HepG2 (cell line): ENCODE results near the gene U2AF2. TPM values are rescaled to one million over a fixed set of nuclear protein-coding genes. Genes with fewer than 3 reads are reported as not detected.

Experiments used
- ARNTL ChIP-seq: sonication (generic); formaldehyde crosslinking; IDR thresholded peaks from 2 replicates; pipeline ENCODE4 v1.4.0; 2020; ENCODE audit warnings: mild to moderate bottlenecking, missing genetic modification reagents
- BHLHE40 ChIP-seq: IDR thresholded peaks from 2 replicates; pipeline ENCODE4 v1.6.1; 2011; ENCODE audit warnings: low read length, improper control_type of control experiment
- HMGXB3 ChIP-seq: sonication (generic); formaldehyde crosslinking; IDR thresholded peaks from 2 replicates; pipeline ENCODE4 v1.4.0; 2020; ENCODE audit warnings: missing genetic modification reagents, borderline replicate concordance
- PLRG1 ChIP-seq: fragments of 450-650 bp; conservative IDR thresholded peaks from 2 replicates; pipeline ENCODE4 v1.6.1; 2016
- PRDM15 ChIP-seq: sonication (generic); formaldehyde crosslinking; IDR thresholded peaks from 2 replicates; pipeline ENCODE4 v1.4.0; 2020; ENCODE audit warnings: missing genetic modification reagents
- PTBP1 ChIP-seq: fragments of 200-400 bp; formaldehyde crosslinking; IDR thresholded peaks from 2 replicates; pipeline ENCODE4 v1.6.1; 2018; ENCODE audit warnings: low read length, low read depth; ENCODE audit not compliant: poor library complexity, severe bottlenecking
- TARDBP ChIP-seq: sonication (generic); formaldehyde crosslinking; IDR thresholded peaks from 2 replicates; pipeline ENCODE4 v1.8.0; 2022; ENCODE audit warnings: mild to moderate bottlenecking, missing genetic modification reagents
- ZFP36L1 ChIP-seq: sonication (generic); formaldehyde crosslinking; IDR thresholded peaks from 2 replicates; pipeline ENCODE4 v1.8.0; 2022; ENCODE audit warnings: mild to moderate bottlenecking, missing genetic modification reagents, moderate library complexity
- ZNF20 ChIP-seq: sonication (generic); formaldehyde crosslinking; IDR thresholded peaks from 2 replicates; pipeline ENCODE4 v1.4.0; 2020; ENCODE audit warnings: mild to moderate bottlenecking, moderate library complexity, missing genetic modification reagents
- ZNF430 ChIP-seq: sonication (generic); formaldehyde crosslinking; IDR thresholded peaks from 2 replicates; pipeline ENCODE4 v1.9.0; 2021; ENCODE audit warnings: mild to moderate bottlenecking, missing genetic modification reagents
- ZNF567 ChIP-seq: sonication (generic); formaldehyde crosslinking; IDR thresholded peaks from 2 replicates; pipeline ENCODE4 v1.8.1; 2023; ENCODE audit warnings: mild to moderate bottlenecking, missing genetic modification reagents, borderline replicate concordance
- ZNF574 ChIP-seq: sonication (generic); formaldehyde crosslinking; IDR thresholded peaks from 2 replicates; pipeline ENCODE4 v1.4.0; 2020; ENCODE audit warnings: missing genetic modification reagents
- ZNF792 ChIP-seq: IDR thresholded peaks from 2 replicates; pipeline ENCODE4 v1.6.1; 2016
- ZNF883 ChIP-seq: sonication (generic); formaldehyde crosslinking; IDR thresholded peaks from 2 replicates; pipeline ENCODE4 v1.5.1; 2020; ENCODE audit warnings: mild to moderate bottlenecking, missing genetic modification reagents; ENCODE audit errors: not compliant biosample characterization
- ZXDC ChIP-seq: sonication (generic); formaldehyde crosslinking; IDR thresholded peaks from 2 replicates; pipeline ENCODE4 v1.5.0; 2020; ENCODE audit warnings: mild to moderate bottlenecking, missing genetic modification reagents
- polyA plus RNA-seq, 8 experiments: library from polyadenylated mRNA; depleted of rRNA in 3 of 8; stranded (reverse) in 7 of 8; unstranded in 1 of 8; fragments of >200 nt; fragmentation: Illumina TruSeq in 4 of 8; extraction: Trizol in 4 of 8; gene quantifications; 2 replicates each; pipeline versions ENCODE4 v1.2.1 to v1.2.3, GENCODE V29; 2011 to 2016; ENCODE audit warnings: low read depth in 4 of 8, missing spikeins in 1 of 8, mixed read lengths in 1 of 8; ENCODE audit not compliant: insufficient read depth in 1 of 8
- total RNA-seq, 5 experiments: library from RNA; depleted of rRNA; stranded (reverse); fragments of >200 nt; fragmentation: Illumina TruSeq; extraction: Trizol; gene quantifications; 2 replicates each; pipeline ENCODE4 v1.2.3, GENCODE V29; 2016; ENCODE audit warnings: low read depth in 1 of 5

U2AF2 gene
- total and polyA plus RNA-seq, 2 of the 13 experiments (the other 11 are each of a cell fraction or from before 2014, with no cell fraction given), result 84.3 to 124 TPM

GRCh38 chr19:55647732-55648584, 6.9 kb upstream of the U2AF2 start, which contains the start of gene CCDC106 (continued):
- TF ChIP-seq TARDBP (CRISPR knock-in tag) (peak; percentile 60; the same call in 1 of the 2 replicates), HMGXB3 (CRISPR knock-in tag) (no peak), BHLHE40 (no peak), PRDM15 (CRISPR knock-in tag) (no peak), ZNF792 (CRISPR knock-in tag) (peak; percentile 63), ZNF430 (CRISPR knock-in tag) (no peak), ZNF567 (CRISPR knock-in tag) (no peak), PTBP1 (no peak), PLRG1 (no peak), ZNF574 (CRISPR knock-in tag) (peak; percentile 70; the same call in 1 of the 2 replicates), ZNF883 (CRISPR knock-in tag) (no peak), ZXDC (0 out of 2 replicates have a peak, but pooled peaks have one; percentile 23), ZNF20 (CRISPR knock-in tag) (0 out of 2 replicates have a peak, but pooled peaks have one; percentile 71), ZFP36L1 (CRISPR knock-in tag) (no peak), ARNTL (CRISPR knock-in tag) (peak; percentile 65; the same call in 1 of the 2 replicates)
